ENCODE measurements around the gene HEBP1. TPM values are rescaled to one million over a fixed set of nuclear protein-coding genes. Genes with fewer than 3 reads are reported as not detected.
A peak's percentile ranks its signal among the peaks of the same experiment; 100 is the strongest.

The HEBP1 gene
- total RNA-seq, 3 donors from 2014 or later (not counting 1 experiment from before 2014, with no cell fraction given): 10.8 to 13.5 (median 11.9) TPM

- no peaks in the 10 kb centered on the region for H3K9me3 ChIP-seq (ENCODE audit: control insufficient read depth, insufficient read depth, low read length)
- 90% methylated on average over 2 of the region's 4 CpGs for WGBS (ENCODE audit: insufficient coverage)
- no peak overlapping the region for H3K4me3 ChIP-seq (ENCODE audit: low read length)
- ATAC-seq: no peak
- peaks cover 10% of the 10 kb centered on the region for H3K4me1 ChIP-seq (ENCODE audit: control insufficient read depth, insufficient read depth, low read length)
- no peak for TF ChIP-seq CTCF (IDR thresholded peaks at IDR 0.05)
- no peaks in the 10 kb centered on the region for H3K27me3 ChIP-seq (ENCODE audit: control insufficient read depth, insufficient read depth, low read length)
- Mint-ChIP-seq H3K27ac (no peak overlapping the region), H3K27me3 (ENCODE audit: low read depth in 2 of 2) (peaks cover 9 to 19% of the 10 kb centered on the region in 2 donors), H3K36me3 (no peaks in the 10 kb centered on the region), H3K9me3 (no peaks in the 10 kb centered on the region), H3K4me3 (peak overlapping the region; percentile 89), H3K4me1 (peaks cover 5 to 10% of the 10 kb centered on the region in 2 donors)
- H3K36me3 ChIP-seq (ENCODE audit: control insufficient read depth, insufficient read depth, low read length): no peaks in the 10 kb centered on the region
- no peak overlapping the region for H3K27ac ChIP-seq (ENCODE audit: low read length)
- no peak for DNase-seq
- intact Hi-C loops (cut with micrococcal nuclease): no loop called here
Observed at GRCh38 chr12:13042666-13043230, 42.7 kb upstream of the HEBP1 start.

GRCh38 chr12:13041224-13041623, 41.2 kb upstream of the HEBP1 start:
- H3K4me1 Mint-ChIP-seq: peaks cover 5 to 10% of the 10 kb centered on the region in 2 donors
- no peaks in the 10 kb centered on the region for H3K9me3 ChIP-seq (ENCODE audit: control insufficient read depth, insufficient read depth, low read length)
- peaks cover 10% of the 10 kb centered on the region for H3K4me1 ChIP-seq (ENCODE audit: control insufficient read depth, insufficient read depth, low read length)
- no peaks in the 10 kb centered on the region for H3K36me3 Mint-ChIP-seq
- H3K36me3 ChIP-seq (ENCODE audit: control insufficient read depth, insufficient read depth, low read length): no peaks in the 10 kb centered on the region
- no peak overlapping the region for H3K27ac ChIP-seq (ENCODE audit: low read length)
- WGBS (ENCODE audit: insufficient coverage): 96% methylated on average over 2 of the region's 2 CpGs
- ATAC-seq (no peak), DNase-seq (no peak)
- H3K27me3 Mint-ChIP-seq (ENCODE audit: low read depth in 2 of 2): peaks cover 9 to 19% of the 10 kb centered on the region in 2 donors
- no peak overlapping the region for H3K27ac Mint-ChIP-seq
- no peak for TF ChIP-seq CTCF (IDR thresholded peaks at IDR 0.05)
- H3K27me3 ChIP-seq (ENCODE audit: control insufficient read depth, insufficient read depth, low read length): no peaks in the 10 kb centered on the region
- intact Hi-C loops (cut with micrococcal nuclease): no loop called here
- no peak overlapping the region for H3K4me3 Mint-ChIP-seq
- no peaks in the 10 kb centered on the region for H3K9me3 Mint-ChIP-seq
- H3K4me3 ChIP-seq (ENCODE audit: low read length): no peak overlapping the region

GRCh38 chr12:13039328-13039956, 39.4 kb upstream of the HEBP1 start:
- intact Hi-C loops (cut with micrococcal nuclease): no loop called here
- H3K36me3 Mint-ChIP-seq: no peaks in the 10 kb centered on the region
- no peak for DNase-seq
- Histone ChIP-seq H3K4me1 (ENCODE audit: control insufficient read depth, insufficient read depth, low read length) (peaks cover 5% of the 10 kb centered on the region), H3K4me3 (ENCODE audit: low read length) (no peak overlapping the region), H3K27me3 (ENCODE audit: control insufficient read depth, insufficient read depth, low read length) (no peaks in the 10 kb centered on the region), H3K27ac (ENCODE audit: low read length) (no peak overlapping the region), H3K36me3 (ENCODE audit: control insufficient read depth, insufficient read depth, low read length) (no peaks in the 10 kb centered on the region), H3K9me3 (ENCODE audit: control insufficient read depth, insufficient read depth, low read length) (no peaks in the 10 kb centered on the region)
- no peak overlapping the region for H3K27ac Mint-ChIP-seq
- ATAC-seq: no peak
- peaks cover 5% of the 10 kb centered on the region in 2 donors for H3K4me1 Mint-ChIP-seq
- H3K4me3 Mint-ChIP-seq: no peak overlapping the region
- H3K9me3 Mint-ChIP-seq: no peaks in the 10 kb centered on the region
- 64% methylated on average over 5 of the region's 5 CpGs for WGBS (ENCODE audit: insufficient coverage)
- TF ChIP-seq CTCF (IDR thresholded peaks at IDR 0.05): no peak
- H3K27me3 Mint-ChIP-seq (ENCODE audit: low read depth in 2 of 2): peaks cover 11 to 19% of the 10 kb centered on the region in 2 donors

Measured in natural killer cell (primary cell).